Vagina (tissue), 2 donors: Measurements from ENCODE around the gene MITD1. TPM values are rescaled to one million over a fixed set of nuclear protein-coding genes. Genes with fewer than 3 reads are reported as not detected.
"Not testable (repeated sequence)": the region's sequence is repeated elsewhere in the genome, so short reads cannot be mapped to it uniquely, and the experiment has no call there.

Source experiments
- DNase-seq, 2 donors: peaks; one replicate each; pipeline ENCODE4 v3.0.0-alpha.2; 2017; ENCODE audit errors: extremely low spot score in 2 of 2
- H3K27ac ChIP-seq: fragments of 200-600 bp; sonication (generic); one replicate; pipeline ENCODE4 v1.5.1; 2019
- H3K27me3 ChIP-seq: fragments of 200-600 bp; sonication (generic); one replicate; pipeline ENCODE4 v1.5.1; 2019
- H3K36me3 ChIP-seq, 2 donors: fragments of 200-600 bp; sonication (generic); one replicate each; pipeline ENCODE4 v1.5.1; 2017 to 2019
- H3K4me1 ChIP-seq: fragments of 200-600 bp; sonication (generic); one replicate; pipeline ENCODE4 v1.5.1; 2019
- H3K4me3 ChIP-seq, 2 donors: fragments of 200-600 bp; sonication (generic); 1 replicate in 1 of 2; 2 replicates in 1 of 2; pipeline ENCODE4 v1.5.1; 2016 to 2019
- H3K9me3 ChIP-seq: fragments of 200-600 bp; sonication (generic); one replicate; pipeline ENCODE4 v1.5.1; 2019
- POLR2A ChIP-seq, 2 donors: fragments of 450-650 bp; IDR thresholded peaks; one replicate each; pipeline ENCODE4 v1.6.1; 2017; ENCODE audit warnings: antibody characterized with exemption in 2 of 2, mild to moderate bottlenecking in 2 of 2, moderate library complexity in 2 of 2
- POLR2AphosphoS5 ChIP-seq, 2 donors: sonication (generic); formaldehyde crosslinking; IDR thresholded peaks; one replicate each; pipeline ENCODE4 v1.9.0; 2017; ENCODE audit warnings: antibody characterized with exemption in 2 of 2, mild to moderate bottlenecking in 2 of 2, low read depth in 1 of 2; ENCODE audit not compliant: insufficient read depth in 1 of 2
- intact Hi-C: fragments of 100-400 bp; cut with DNase I; formaldehyde crosslinking; loops from one replicate; pipeline ENCODE4 v1.15.1; 2023
- total RNA-seq: library from RNA; depleted of rRNA; stranded (reverse); fragments of >200 nt; gene quantifications from one replicate; pipeline ENCODE4 v1.2.3, GENCODE V29; 2016
- TF ChIP-seq, protein P1 (sequence below), 3 experiments: fragments of 450-650 bp in 2 of 3; fragments of 200-600 bp in 1 of 3; sonication (generic) in 1 of 3; IDR thresholded peaks; one replicate each; pipeline ENCODE4 v1.5.1; 2017 to 2019; ENCODE audit warnings: antibody characterized with exemption in 3 of 3, mild to moderate bottlenecking in 2 of 3, moderate library complexity in 2 of 3

MITD1 gene
- total RNA-seq, 1 donor from 2014 or later: 23.3 TPM

DNA sequence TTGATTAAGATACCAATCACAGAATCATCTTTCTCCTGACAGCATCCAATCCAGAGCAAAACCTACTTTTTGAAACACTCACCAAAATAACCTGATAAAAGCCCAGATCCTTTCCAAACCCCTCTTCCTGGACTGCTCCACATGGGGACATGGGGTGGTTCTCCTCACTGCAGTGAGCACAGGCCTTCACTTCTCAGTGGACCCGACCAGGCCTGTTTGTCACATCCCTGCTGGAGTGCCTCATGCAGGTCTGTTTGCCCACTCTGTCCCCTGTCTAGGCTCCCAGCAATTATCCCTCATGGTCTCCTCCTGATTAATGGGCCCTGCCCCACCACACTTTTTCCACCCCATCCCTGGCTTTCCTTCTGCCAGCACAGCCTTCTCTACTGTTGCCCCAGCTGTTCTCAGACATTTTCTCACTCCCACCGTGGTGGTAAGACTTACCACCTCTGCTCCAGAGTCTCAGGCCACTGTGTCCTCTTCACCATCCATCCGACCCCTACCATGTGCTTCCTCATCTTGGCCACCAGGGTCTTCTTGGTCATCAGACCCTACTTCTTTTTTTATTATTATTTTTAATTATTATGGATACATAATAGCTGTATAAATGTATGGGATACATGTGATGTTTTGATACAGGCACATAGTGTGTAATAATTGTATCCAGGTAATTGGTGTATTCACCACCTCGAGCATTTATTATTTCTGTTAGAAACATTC lies 21.3 kb upstream of the MITD1 start:
- no peak overlapping the region for H3K4me3 ChIP-seq
- H3K4me1 ChIP-seq: no peaks in the 10 kb centered on the region
- intact Hi-C loops: no loop called here
- H3K9me3 ChIP-seq: no peaks in the 10 kb centered on the region
- peaks cover 0 to 16% of the 10 kb centered on the region in 2 donors for H3K36me3 ChIP-seq
- no peak for DNase-seq
- H3K27me3 ChIP-seq: no peaks in the 10 kb centered on the region
- H3K27ac ChIP-seq: no peak overlapping the region
- TF ChIP-seq, protein P1, sequence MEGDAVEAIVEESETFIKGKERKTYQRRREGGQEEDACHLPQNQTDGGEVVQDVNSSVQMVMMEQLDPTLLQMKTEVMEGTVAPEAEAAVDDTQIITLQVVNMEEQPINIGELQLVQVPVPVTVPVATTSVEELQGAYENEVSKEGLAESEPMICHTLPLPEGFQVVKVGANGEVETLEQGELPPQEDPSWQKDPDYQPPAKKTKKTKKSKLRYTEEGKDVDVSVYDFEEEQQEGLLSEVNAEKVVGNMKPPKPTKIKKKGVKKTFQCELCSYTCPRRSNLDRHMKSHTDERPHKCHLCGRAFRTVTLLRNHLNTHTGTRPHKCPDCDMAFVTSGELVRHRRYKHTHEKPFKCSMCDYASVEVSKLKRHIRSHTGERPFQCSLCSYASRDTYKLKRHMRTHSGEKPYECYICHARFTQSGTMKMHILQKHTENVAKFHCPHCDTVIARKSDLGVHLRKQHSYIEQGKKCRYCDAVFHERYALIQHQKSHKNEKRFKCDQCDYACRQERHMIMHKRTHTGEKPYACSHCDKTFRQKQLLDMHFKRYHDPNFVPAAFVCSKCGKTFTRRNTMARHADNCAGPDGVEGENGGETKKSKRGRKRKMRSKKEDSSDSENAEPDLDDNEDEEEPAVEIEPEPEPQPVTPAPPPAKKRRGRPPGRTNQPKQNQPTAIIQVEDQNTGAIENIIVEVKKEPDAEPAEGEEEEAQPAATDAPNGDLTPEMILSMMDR (IDR thresholded peaks at IDR 0.05): no peak
- TF ChIP-seq POLR2AphosphoS5 (IDR thresholded peaks at IDR 0.05; ENCODE audit: insufficient read depth in 1 of 2, low read depth in 1 of 2) (no peak), POLR2A (IDR thresholded peaks at IDR 0.05) (no peak)

DNA sequence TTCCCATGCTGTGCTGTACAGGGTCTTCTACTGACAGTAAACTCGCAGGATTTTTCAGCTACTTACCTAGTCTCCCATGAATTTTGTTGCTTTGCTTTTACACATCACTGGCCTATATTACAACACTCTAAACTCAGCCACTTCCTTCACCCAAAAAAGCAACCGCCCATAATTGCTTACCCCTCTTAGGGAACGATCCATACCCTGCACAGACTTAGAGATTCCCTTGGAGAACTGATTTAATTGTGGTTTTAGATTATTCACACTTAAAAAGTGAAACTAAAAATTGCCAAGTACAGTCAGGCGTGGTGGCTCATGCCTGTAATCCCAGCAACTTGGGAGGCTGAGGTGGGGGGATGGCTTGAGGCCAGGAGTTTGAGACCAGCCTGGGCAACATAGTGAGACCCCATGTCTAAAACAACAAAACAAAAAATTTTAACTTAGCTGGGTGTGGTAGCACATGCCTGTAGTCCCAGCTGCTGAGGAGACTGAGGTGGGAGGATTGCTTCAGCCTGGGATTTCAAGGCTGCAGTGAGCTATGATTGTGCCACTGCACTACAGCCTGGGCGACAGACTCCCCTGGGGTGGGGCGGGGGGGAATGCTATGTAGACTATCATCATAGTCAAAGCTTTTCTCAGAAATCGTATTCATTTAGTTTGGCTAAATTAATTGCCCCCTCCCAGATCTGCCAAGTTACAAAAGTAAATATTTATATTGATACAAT lies 19.4 kb upstream of the MITD1 start:
- H3K36me3 ChIP-seq: peaks cover 0 to 31% of the 10 kb centered on the region in 2 donors
- no peak overlapping the region for H3K27ac ChIP-seq
- H3K4me1 ChIP-seq: no peaks in the 10 kb centered on the region
- TF ChIP-seq POLR2AphosphoS5 (IDR thresholded peaks at IDR 0.05; ENCODE audit: insufficient read depth in 1 of 2, low read depth in 1 of 2) (no peak), POLR2A (IDR thresholded peaks at IDR 0.05) (no peak)
- TF ChIP-seq, protein P1 (IDR thresholded peaks at IDR 0.05): no peak
- no peak for DNase-seq
- intact Hi-C loops: no loop called here
- no peaks in the 10 kb centered on the region for H3K9me3 ChIP-seq
- no peaks in the 10 kb centered on the region for H3K27me3 ChIP-seq
- no peak overlapping the region for H3K4me3 ChIP-seq

- intact Hi-C loops: no loop called here
- Histone ChIP-seq H3K9me3 (no peaks in the 10 kb centered on the region), H3K27me3 (no peaks in the 10 kb centered on the region), H3K4me3 (no peak overlapping the region), H3K4me1 (no peaks in the 10 kb centered on the region), H3K36me3 (peaks cover 0 to 31% of the 10 kb centered on the region in 2 donors), H3K27ac (no peak overlapping the region)
- peak in 1 of 2 donors; percentile 63 for TF ChIP-seq POLR2AphosphoS5 (IDR thresholded peaks at IDR 0.05; ENCODE audit: insufficient read depth in 1 of 2, low read depth in 1 of 2)
- TF ChIP-seq POLR2A (IDR thresholded peaks at IDR 0.05): no peak
- TF ChIP-seq, protein P1 (IDR thresholded peaks at IDR 0.05): no peak
- DNase-seq: no peak
Measured at GRCh38 chr2:99198103-99198841, 17.4 kb upstream of the MITD1 start.

- not testable (repeated sequence) for DNase-seq
- peaks cover 0 to 33% of the 10 kb centered on the region in 2 donors for H3K36me3 ChIP-seq
Measured at GRCh38 chr2:99192364-99192763, 11.5 kb upstream of the MITD1 start.

GRCh38 chr2:99190548-99190947 lies 9.7 kb upstream of the MITD1 start:
- Histone ChIP-seq H3K27ac (no peak overlapping the region), H3K9me3 (no peaks in the 10 kb centered on the region), H3K4me3 (no peak overlapping the region), H3K4me1 (no peaks in the 10 kb centered on the region), H3K27me3 (no peaks in the 10 kb centered on the region), H3K36me3 (peaks cover 0 to 19% of the 10 kb centered on the region in 2 donors)
- no peak for DNase-seq
- intact Hi-C loops: no loop called here
- TF ChIP-seq POLR2AphosphoS5 (IDR thresholded peaks at IDR 0.05; ENCODE audit: insufficient read depth in 1 of 2, low read depth in 1 of 2): no peak
- TF ChIP-seq, protein P1 (IDR thresholded peaks at IDR 0.05): no peak
- TF ChIP-seq POLR2A (IDR thresholded peaks at IDR 0.05): no peak

More at GRCh38 chr2:99192364-99192763, 11.5 kb upstream of the MITD1 start:
- H3K27me3 ChIP-seq, H3K27ac ChIP-seq, H3K9me3 ChIP-seq, H3K4me1 ChIP-seq, intact Hi-C loops, H3K4me3 ChIP-seq: not testable (repeated sequence)
